WERI-Rb-1 (cell line): ENCODE data around the gene CHCHD1.
A peak's percentile ranks its signal among the peaks of the same experiment; 100 is the strongest.
"Not testable (repeated sequence)": the region's sequence is repeated elsewhere in the genome, so short reads cannot be mapped to it uniquely, and the experiment has no call there.

ENCODE experiments used
- DNase-seq: peaks from one replicate; pipeline ENCODE4 v3.0.0-alpha.2; 2020
- H3K27ac ChIP-seq: fragments of 250-450 bp; sonication (Bioruptor Pico); 2 replicates; pipeline ENCODE4 v1.5.1; 2020; ENCODE audit warnings: mild to moderate bottlenecking, moderate library complexity
- H3K27me3 ChIP-seq: fragments of 250-450 bp; sonication (Bioruptor Pico); 2 replicates; pipeline ENCODE4 v1.5.1; 2021; ENCODE audit warnings: mild to moderate bottlenecking, low read depth, moderate library complexity; ENCODE audit not compliant: insufficient read depth, severe bottlenecking
- H3K36me3 ChIP-seq: fragments of 250-450 bp; sonication (Bioruptor Pico); 2 replicates; pipeline ENCODE4 v1.5.1; 2020; ENCODE audit warnings: mild to moderate bottlenecking, moderate library complexity
- H3K4me3 ChIP-seq: 2 replicates; pipeline ENCODE4 v1.5.1; 2011; ENCODE audit warnings: low read depth, mild to moderate bottlenecking, control low read depth, low read length
- H3K9me3 ChIP-seq: fragments of 250-450 bp; sonication (Bioruptor Pico); 2 replicates; pipeline ENCODE4 v1.5.1; 2021; ENCODE audit warnings: mild to moderate bottlenecking, moderate library complexity; ENCODE audit not compliant: severe bottlenecking
- TF ChIP-seq, protein P1 (sequence below): IDR thresholded peaks from 2 replicates; pipeline ENCODE4 v1.5.1; 2011; ENCODE audit warnings: low read depth, mild to moderate bottlenecking, control low read depth, inconsistent platforms, low read length

Gene CHCHD1

DNA sequence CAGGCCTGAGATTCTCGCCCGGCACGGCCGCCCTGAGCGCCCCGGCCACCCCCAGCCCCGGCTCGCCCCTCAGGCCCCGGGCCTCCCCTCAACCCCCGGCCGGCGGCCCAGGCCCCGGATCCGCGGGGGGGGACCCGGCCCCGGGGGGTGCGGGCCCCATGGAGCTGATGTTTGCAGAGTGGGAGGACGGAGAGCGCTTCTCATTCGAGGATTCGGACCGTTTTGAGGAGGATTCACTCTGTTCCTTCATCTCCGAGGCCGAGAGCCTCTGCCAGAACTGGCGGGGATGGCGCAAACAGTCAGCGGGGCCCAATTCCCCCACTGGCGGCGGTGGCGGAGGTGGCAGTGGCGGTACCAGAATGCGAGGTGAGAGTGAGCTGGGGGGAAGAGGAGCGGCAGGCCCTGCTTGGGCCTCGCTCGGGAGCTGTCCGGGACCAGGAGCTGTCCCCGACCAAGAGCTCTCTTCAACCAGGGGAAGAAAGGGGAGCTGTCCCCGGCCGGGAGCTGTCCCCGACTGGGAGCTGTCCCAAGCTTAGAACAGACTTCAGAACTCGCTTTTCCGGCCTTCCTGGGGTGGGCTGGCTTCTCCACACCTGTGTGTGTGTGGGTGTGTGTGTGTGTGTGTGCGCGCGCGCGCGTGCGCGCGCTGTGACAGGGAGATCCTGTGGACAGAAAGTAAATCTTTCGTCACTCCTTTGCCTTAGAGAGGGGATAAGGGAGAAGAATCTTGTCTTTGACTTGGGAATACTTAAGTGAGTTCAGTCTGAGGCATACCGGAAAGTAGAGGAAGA is 4.1 kb downstream of the CHCHD1 start:
- H3K27ac ChIP-seq = peak overlapping the region; percentile 75
- TF ChIP-seq, protein P1, sequence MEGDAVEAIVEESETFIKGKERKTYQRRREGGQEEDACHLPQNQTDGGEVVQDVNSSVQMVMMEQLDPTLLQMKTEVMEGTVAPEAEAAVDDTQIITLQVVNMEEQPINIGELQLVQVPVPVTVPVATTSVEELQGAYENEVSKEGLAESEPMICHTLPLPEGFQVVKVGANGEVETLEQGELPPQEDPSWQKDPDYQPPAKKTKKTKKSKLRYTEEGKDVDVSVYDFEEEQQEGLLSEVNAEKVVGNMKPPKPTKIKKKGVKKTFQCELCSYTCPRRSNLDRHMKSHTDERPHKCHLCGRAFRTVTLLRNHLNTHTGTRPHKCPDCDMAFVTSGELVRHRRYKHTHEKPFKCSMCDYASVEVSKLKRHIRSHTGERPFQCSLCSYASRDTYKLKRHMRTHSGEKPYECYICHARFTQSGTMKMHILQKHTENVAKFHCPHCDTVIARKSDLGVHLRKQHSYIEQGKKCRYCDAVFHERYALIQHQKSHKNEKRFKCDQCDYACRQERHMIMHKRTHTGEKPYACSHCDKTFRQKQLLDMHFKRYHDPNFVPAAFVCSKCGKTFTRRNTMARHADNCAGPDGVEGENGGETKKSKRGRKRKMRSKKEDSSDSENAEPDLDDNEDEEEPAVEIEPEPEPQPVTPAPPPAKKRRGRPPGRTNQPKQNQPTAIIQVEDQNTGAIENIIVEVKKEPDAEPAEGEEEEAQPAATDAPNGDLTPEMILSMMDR = no peak
- no peaks in the 10 kb centered on the region for H3K9me3 ChIP-seq
- H3K36me3 ChIP-seq = peaks cover 27% of the 10 kb centered on the region
- peak overlapping the region; percentile 84 for H3K4me3 ChIP-seq
- DNase-seq = no peak
- H3K27me3 ChIP-seq = no peaks in the 10 kb centered on the region

DNA sequence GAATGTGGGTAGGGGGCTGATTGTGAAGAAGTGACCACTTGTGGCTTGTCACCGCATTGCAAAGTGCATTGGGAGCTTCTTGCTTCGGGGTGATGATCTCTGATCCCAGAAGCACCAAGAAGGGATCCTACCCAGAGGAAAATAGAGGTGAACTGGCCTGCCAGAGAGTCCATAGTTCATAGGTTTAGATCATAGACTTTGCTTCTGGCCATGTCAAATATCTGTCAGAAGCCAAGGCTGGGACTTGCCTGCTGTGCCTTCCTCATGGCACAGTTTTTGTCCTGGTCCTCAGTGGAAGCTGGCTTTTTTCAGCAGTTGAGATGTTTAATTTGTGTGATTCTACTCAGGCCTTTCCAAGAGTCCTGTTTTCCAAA is 4.7 kb downstream of the CHCHD1 start:
- H3K27me3 ChIP-seq = no peaks in the 10 kb centered on the region
- H3K9me3 ChIP-seq = no peaks in the 10 kb centered on the region
- H3K4me3 ChIP-seq = peak overlapping the region; percentile 84
- DNase-seq = no peak
- TF ChIP-seq, protein P1 = no peak
- peaks cover 33% of the 10 kb centered on the region for H3K36me3 ChIP-seq
- no peak overlapping the region for H3K27ac ChIP-seq

DNA sequence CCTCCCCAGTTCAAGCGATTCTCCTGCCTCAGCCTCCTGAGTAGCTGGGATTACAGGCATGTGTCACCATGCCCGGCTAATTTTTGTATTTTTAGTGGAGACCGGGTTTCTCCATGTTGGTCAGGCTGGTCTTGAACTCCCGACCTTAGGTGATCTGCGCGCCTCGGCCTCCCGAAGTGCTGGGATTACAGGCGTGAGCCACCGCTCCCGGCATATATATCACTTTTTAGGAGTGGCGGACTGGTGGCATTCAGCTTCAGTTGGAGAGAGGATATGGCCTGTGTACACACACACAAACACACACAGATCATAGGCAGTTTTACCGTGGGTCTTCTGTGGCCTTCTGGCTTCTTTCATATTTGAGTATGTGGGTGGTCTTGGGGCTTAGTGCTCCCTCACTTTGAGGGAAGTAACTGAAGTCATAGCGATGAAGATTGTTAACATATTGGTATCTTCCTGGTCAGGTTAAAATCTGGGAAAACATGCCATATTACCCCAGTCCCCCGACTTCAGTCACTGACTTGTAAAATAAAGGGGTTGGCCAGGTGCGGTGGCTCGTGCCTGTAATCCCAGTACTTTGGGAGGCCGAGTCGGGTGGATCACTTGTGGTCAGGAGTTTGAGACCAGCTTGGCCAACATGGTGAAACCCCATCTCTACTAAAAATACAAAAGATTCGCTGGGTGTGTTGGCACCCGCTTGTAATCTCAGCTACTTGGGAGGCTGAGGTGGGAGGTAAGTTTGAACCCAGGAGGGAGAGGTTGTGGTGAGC is 5.4 kb downstream of the CHCHD1 start:
- H3K27ac ChIP-seq, DNase-seq, H3K4me3 ChIP-seq: not testable (repeated sequence)

GRCh38 chr10:73788864-73789658 is 7.2 kb downstream of the CHCHD1 start:
- no peak for DNase-seq
- Histone ChIP-seq H3K9me3 (no peaks in the 10 kb centered on the region), H3K36me3 (peaks cover 51% of the 10 kb centered on the region), H3K27me3 (no peaks in the 10 kb centered on the region), H3K4me3 (no peak overlapping the region), H3K27ac (no peak overlapping the region)
- TF ChIP-seq, protein P1 = no peak

More for the DNA sequence above, 5.4 kb downstream of the CHCHD1 start:
- peaks cover 40% of the 10 kb centered on the region for H3K36me3 ChIP-seq
- not testable (repeated sequence) for H3K27me3 ChIP-seq, H3K9me3 ChIP-seq

GRCh38 chr10:73789659-73790055 is 7.8 kb downstream of the CHCHD1 start:
- no peak for DNase-seq
- peaks cover 56% of the 10 kb centered on the region for H3K36me3 ChIP-seq
- H3K27ac ChIP-seq = no peak overlapping the region
- TF ChIP-seq, protein P1 = no peak
- H3K4me3 ChIP-seq = no peak overlapping the region
- no peaks in the 10 kb centered on the region for H3K27me3 ChIP-seq
- no peaks in the 10 kb centered on the region for H3K9me3 ChIP-seq
